HEK293T (cell line): ENCODE results near the gene UNKL.

Experiments used
- LEF1 ChIP-seq: fragments of 450-650 bp; IDR thresholded peaks from 2 replicates; pipeline ENCODE4 v1.6.1; 2017; ENCODE audit warnings: mild to moderate bottlenecking, borderline replicate concordance
- SP1 ChIP-seq: fragments of 450-650 bp; IDR thresholded peaks from 2 replicates; pipeline ENCODE4 v1.6.1; 2017
- TARDBP ChIP-seq: fragments of 450-650 bp; IDR thresholded peaks from 2 replicates; pipeline ENCODE4 v1.6.1; 2016
- TF ChIP-seq, protein P1 (sequence below): fragments of 450-650 bp; IDR thresholded peaks from 2 replicates; pipeline ENCODE4 v1.6.1; 2016

DNA sequence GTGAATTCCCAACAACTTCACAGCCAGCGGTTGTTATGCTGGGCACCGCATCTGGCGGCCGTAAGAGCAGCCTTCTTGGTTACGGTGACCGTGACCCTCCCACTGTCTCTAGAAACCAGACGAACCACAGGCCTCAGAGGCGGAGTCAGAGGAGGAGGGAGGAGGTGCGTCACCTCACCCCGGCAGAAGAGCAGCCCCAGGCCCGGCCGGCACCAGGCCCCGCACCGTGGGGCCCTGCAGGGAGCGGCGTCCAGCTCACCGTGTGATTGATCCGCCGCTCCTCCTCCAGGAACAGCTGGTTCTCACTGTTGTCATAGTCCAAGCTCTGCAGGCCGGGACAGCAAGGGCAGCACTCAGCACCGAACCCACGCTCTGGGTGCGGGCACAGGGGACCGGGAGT, 46.6 kb upstream of the UNKL start:
- TF ChIP-seq TARDBP = no peak
- TF ChIP-seq, protein P1, sequence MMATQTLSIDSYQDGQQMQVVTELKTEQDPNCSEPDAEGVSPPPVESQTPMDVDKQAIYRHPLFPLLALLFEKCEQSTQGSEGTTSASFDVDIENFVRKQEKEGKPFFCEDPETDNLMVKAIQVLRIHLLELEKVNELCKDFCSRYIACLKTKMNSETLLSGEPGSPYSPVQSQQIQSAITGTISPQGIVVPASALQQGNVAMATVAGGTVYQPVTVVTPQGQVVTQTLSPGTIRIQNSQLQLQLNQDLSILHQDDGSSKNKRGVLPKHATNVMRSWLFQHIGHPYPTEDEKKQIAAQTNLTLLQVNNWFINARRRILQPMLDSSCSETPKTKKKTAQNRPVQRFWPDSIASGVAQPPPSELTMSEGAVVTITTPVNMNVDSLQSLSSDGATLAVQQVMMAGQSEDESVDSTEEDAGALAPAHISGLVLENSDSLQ = no peak
- no peak for TF ChIP-seq SP1
- no peak for TF ChIP-seq LEF1
